ENCODE data around the gene UVRAG.
"Not testable (repeated sequence)": the region's sequence is repeated elsewhere in the genome, so short reads cannot be mapped to it uniquely, and the experiment has no call there.

Gene UVRAG

DNA sequence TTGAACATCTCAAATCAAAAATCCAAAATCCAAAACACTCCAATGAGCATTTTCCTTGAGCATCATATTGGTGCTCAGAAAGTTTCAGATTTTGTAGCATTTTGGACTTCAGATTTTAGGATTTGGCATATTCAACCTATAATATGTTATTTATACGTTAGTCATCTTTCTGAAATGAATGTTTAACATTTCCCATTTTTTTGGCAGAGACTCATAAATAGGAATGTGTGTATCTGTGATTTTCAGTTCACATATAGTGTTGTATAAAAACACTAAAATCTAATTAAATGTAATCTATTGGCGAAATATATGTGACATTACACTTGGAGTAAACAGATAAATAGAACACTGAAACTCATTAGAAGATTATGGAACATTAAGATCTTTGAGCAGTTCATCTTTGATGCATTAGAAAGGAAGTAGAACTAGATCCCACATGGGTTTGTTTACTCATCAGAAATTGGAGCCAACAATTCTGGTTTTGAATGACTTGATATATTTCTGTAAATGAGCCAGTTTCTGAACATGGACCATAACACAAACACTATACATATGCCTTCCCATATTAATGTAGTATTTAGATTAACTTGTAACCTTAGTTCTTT, 153.1 kb downstream of the UVRAG start:
- DNase-seq, result peak in 1 of 4 experiments; percentile 13

DNA sequence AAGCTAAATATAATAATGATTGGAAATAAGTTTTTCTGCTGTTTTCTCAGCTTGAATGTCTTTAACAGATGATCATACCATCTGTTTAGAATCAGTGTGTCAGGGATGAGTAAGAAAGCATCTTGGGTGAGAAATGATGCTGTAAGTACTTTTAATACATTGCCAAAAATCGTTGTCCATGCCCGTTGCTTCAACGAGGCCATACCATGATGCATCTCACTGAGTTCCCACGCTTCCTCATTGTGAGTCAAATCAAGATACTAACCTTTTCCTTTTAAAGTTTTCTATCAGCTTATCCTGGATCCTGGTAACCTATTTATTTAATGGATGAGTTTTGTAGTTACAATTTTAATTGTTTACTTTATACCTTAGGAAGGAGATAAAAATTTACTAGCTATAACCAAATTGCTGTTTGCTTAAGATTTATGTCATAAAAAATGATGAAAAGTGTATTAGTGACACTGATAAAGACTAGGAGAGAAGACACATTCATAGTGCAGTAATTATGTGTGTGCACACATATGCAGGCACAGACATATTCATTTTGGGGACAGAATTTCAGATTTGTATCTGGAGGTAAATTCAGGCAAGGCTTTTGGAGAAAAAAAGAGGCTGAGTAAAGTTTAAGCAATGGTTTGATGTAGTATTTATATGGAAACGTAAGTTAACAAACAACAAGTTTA, 154.8 kb downstream of the UVRAG start:
- DNase-seq, result peak in 1 of 4 experiments; percentile 2

GRCh38 chr11:75973710-75974109, 158.7 kb downstream of the UVRAG start:
- DNase-seq, result not testable (repeated sequence)

DNA sequence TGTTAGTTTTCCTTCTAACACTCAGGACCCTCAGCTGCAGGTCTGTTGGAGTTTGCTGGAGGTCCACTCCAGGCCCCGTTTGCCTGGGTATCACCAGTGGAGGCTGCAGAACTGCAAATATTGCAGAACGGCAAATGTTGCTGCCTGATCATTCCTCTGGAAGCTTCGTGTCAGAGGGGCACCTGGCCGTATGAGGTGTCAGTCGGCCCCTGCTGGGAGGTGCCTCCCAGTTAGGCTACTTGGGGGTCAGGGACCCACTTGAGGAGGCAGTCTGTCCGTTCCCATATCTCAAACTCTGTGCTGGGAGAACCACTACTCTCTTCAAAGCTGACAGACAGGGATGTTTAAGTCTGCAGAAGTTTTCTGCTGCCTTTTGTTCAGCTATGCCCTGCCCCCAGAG, 164.1 kb downstream of the UVRAG start:
- DNase-seq, result not testable (repeated sequence)

DNA sequence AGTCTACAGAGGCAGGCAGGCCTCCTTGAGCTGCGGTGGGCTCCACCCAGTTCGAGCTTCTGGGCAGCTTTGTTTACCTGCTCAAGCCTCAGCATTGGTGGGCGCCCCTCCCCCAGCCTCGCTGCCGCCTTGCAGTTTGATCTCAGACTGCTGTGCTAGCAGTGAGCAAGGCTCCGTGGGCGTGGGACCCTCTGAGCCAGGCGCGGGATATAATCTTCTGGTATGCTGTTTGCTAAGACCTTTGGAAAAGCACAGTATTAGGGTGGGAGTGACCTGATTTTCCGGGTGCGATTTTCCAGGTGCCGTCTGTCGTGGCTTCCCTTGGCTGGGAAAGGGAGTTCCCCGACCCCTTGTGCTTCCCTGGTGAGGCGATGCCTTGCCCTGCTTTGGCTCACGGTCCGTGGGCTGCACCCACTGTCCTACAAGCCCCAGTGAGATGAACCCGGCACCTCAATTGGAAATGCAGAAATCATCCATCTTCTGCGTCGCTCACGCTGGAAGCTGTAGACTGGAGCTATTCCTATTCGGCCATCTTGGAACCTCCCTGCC, 164.5 kb downstream of the UVRAG start:
- DNase-seq, result not testable (repeated sequence)

- no peak for DNase-seq
These were observed 165.0 kb downstream of the UVRAG start for GRCh38 chr11:75980031-75980430.

DNA sequence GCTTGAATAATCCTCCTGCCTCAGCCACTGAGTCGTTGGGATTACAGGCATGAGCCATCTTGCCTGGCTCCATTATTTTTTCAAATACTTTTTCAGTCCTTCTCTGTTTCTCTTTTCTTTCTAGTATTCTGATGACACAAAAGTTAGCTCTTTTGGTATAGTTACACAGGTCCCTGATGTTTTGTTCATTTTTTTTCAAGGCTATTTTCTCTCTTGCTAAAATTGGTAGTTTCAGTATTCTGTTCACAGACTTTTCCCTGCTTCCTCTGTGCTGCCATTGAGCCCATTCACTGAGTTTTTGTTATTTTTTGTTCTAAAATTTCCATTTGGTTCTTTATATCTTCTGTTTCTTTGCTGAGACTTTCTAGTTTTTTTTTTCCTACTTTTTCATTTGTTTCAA, 166.5 kb downstream of the UVRAG start:
- no peak for DNase-seq

- no peak for DNase-seq
These were observed 167.3 kb downstream of the UVRAG start for GRCh38 chr11:75982309-75982708.

GRCh38 chr11:75986966-75987365, 172.0 kb downstream of the UVRAG start:
- no peak for DNase-seq

- DNase-seq, result no peak
These were observed 178.1 kb downstream of the UVRAG start for GRCh38 chr11:75993126-75993525.

- no peak for DNase-seq
These were observed 179.6 kb downstream of the UVRAG start for GRCh38 chr11:75994616-75995015.

- DNase-seq, result no peak
These were observed 181.8 kb downstream of the UVRAG start for GRCh38 chr11:75996523-75997442.

DNA sequence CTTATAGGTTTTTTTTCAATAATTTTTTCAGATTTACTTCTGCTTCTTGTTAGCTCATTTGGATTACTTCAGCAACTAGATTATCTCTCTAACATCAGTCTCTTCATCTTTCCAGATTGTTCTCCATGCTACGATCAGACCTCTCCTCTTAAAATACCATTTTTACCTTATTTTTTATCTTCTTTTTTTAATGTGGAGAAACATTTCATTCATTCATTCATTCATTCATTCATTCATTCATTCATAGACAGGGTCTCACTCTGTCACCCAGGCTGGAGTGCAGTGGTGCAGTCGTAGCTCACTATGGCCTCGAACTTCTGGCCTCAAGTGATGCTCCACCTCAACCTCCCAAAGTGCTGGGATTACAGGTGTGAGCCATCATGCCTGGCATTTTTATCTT, 189.4 kb downstream of the UVRAG start:
- DNase-seq, result no peak

DNA sequence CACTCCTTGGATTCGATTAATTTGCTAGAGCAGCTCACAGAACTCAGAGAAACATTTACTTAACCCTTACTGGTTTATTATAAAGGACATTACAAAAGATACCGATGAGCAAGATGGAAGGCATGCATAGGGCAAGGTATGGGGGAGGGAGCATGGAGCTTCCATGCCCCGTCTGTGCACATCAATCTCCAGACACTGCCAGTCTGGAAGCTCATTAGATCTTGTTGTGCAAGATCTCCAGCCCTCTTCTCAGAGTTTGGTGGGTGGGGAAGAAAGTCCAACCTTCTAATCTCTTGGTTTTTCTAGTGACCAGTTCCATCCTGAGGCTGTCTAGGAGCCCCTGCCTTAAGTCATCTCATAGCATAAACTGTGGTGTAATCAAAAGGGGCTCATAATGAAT, 190.7 kb downstream of the UVRAG start:
- DNase-seq, result no peak

DNA sequence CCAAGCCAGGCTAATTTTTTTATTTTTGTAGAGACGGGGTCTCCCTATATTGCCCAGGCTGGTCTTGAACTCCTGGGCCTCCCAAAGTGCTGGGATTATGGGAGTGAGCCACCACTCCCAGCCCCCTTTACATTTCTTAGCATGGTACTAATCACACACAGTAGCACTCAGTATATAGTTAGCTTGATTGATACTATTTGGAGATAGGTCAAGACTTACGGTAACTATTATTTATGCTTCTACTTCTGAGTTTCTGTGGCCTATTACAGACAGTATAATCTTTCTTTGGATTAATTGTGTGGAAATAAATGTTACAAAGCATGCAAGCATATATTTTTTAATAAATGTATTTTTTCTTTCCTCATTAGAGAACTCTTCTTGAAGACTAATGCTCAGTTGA, 192.2 kb downstream of the UVRAG start:
- no peak for DNase-seq

GRCh38 chr11:76008474-76008873, 193.5 kb downstream of the UVRAG start:
- no peak for DNase-seq

- DNase-seq, result no peak
These were observed 195.0 kb downstream of the UVRAG start for GRCh38 chr11:76010051-76010450.

- DNase-seq, result no peak
These were observed 198.5 kb downstream of the UVRAG start for GRCh38 chr11:76013526-76013925.

- DNase-seq, result no peak
These were observed 208.4 kb downstream of the UVRAG start for GRCh38 chr11:76023236-76024068.

DNA sequence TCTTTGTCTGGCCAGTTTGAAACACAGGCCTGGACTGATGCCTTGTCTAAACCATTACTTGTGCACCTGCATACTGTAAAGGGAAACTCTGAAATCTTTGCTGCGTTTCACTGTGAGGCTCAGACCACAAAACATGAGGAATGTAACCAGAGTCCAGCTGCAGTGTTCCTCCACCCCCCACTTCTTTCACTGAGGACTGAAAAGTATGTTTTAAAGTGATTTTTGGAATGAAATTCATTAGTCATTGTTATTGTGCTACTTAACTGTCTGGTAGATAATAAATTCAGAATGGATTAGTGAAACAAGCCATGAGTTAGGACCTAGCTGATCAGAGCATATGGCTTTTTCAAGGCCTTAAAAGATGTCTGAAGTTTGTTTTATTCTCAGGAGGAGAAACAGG, 210.1 kb downstream of the UVRAG start:
- DNase-seq, result no peak

DNA sequence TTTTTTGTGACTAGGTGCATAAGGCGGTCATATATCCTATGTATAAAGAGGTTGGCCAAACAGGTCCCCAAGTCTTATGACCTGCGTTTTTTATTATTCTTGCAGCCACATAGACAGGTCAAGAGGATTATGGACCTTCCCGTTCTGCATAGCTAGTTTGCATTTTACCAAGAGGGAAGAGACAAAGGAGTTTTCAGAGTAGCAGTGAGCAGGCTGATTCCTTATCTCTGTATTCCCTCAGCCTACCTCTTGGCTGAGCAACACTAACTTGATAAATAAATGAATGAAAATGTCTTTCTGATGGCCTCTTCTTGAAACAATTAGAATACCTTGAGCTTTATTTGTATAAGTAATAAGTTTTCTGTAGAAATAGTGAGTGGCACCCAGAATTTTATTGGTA, 210.8 kb downstream of the UVRAG start:
- DNase-seq, result no peak

- DNase-seq, result no peak
These were observed 211.3 kb downstream of the UVRAG start for GRCh38 chr11:76026281-76026680.

Measured in suppressor macrophage (primary cell).